Lung (tissue), 12 donors: Measurements from ENCODE around the gene UNC13A. TPM values are rescaled to one million over a fixed set of nuclear protein-coding genes. Genes with fewer than 3 reads are reported as not detected.

Source experiments
- ATAC-seq: fragments of 200-7000 bp; cut with Tn5 transposase; one replicate; pipeline ENCODE4 v1.9.1; 2020; ENCODE audit warnings: moderate number of reproducible peaks; ENCODE audit not compliant: insufficient read depth, low FRiP score
- DNase-seq, 3 donors: peaks; one replicate each; pipeline ENCODE4 v3.0.0-alpha.2; 2013 to 2017
- H3K27ac ChIP-seq, 2 donors: one replicate each; pipeline ENCODE4 v1.5.1; 2013; ENCODE audit warnings: mild to moderate bottlenecking in 2 of 2, moderate library complexity in 2 of 2, control low read depth in 1 of 2, inconsistent platforms in 1 of 2, low read depth in 1 of 2, low read length in 1 of 2
- H3K27me3 ChIP-seq, 3 donors: one replicate each; pipeline ENCODE4 v1.5.1; 2013; ENCODE audit warnings: low read length in 2 of 3; ENCODE audit not compliant: control insufficient read depth in 3 of 3, insufficient read depth in 3 of 3
- H3K36me3 ChIP-seq, 4 donors: one replicate each; pipeline ENCODE4 v1.5.1; 2013; ENCODE audit warnings: low read length in 4 of 4, mild to moderate bottlenecking in 1 of 4, moderate library complexity in 1 of 4; ENCODE audit not compliant: control insufficient read depth in 4 of 4, insufficient read depth in 4 of 4
- H3K4me1 ChIP-seq, 5 donors: one replicate each; pipeline ENCODE4 v1.5.1; 2013; ENCODE audit warnings: low read length in 5 of 5, mild to moderate bottlenecking in 2 of 5, moderate library complexity in 1 of 5; ENCODE audit not compliant: control insufficient read depth in 5 of 5, insufficient read depth in 5 of 5
- H3K4me3 ChIP-seq: one replicate; pipeline ENCODE4 v1.5.1; 2013; ENCODE audit warnings: mild to moderate bottlenecking, control low read depth, moderate library complexity
- H3K9ac ChIP-seq, 2 donors: one replicate each; pipeline ENCODE4 v1.5.1; 2013; ENCODE audit warnings: low read length in 2 of 2, control low read depth in 1 of 2; ENCODE audit not compliant: insufficient read depth in 1 of 2
- H3K9me3 ChIP-seq, 4 donors: one replicate each; pipeline ENCODE4 v1.5.1; 2013; ENCODE audit warnings: low read length in 3 of 4, mild to moderate bottlenecking in 1 of 4, moderate library complexity in 1 of 4; ENCODE audit not compliant: control insufficient read depth in 4 of 4, insufficient read depth in 3 of 4
- CTCF ChIP-seq: IDR thresholded peaks from 2 replicates; pipeline ENCODE4 v1.5.1; 2012; ENCODE audit warnings: mild to moderate bottlenecking; ENCODE audit errors: control extremely low read depth, extremely low read depth
- WGBS, 2 donors: extraction: QIAGEN DNeasy Blood & Tissue Kit; methylation state at CpG; one replicate each; pipeline ENCODE4 v1.1.7; 2013; 5-methylcytosine and 5-hydroxymethylcytosine counted together
- polyA plus RNA-seq, 2 donors: library from polyadenylated mRNA; stranded (reverse); fragments of 200-250 nt; gene quantifications; one replicate each; pipeline ENCODE4 v1.2.1, GENCODE V29; 2013
- total RNA-seq, 2 donors: library from RNA; depleted of rRNA in 1 of 2; stranded (reverse); fragments of >200 nt in 1 of 2; gene quantifications; one replicate each; pipeline ENCODE4 v1.2.1, GENCODE V29; 2014 to 2021
- donor health status: control.
- donor health status: control.
- donor health status: Bipolar disorder and iron deficiency.
- donor health status: healthy.
- donor health status: DM: yes; HTN: yes; CAD: no.

The UNC13A gene
- total and polyA plus RNA-seq, 4 donors, result 0.14 to 0.31 (median 0.27) TPM

GRCh38 chr19:17632577-17632976 is 55.6 kb downstream of the UNC13A start:
- DNase-seq, result no peak
- WGBS, 2 donors, result 86 to 94% methylated on average over 9 of the region's 9 CpGs

GRCh38 chr19:17629760-17630159 is 58.4 kb downstream of the UNC13A start:
- Histone ChIP-seq H3K9me3 (peaks cover 0 to 2% (median 0%) of the 10 kb centered on the region in 4 donors), H3K4me3 (no peak overlapping the region), H3K4me1 (no peaks in the 10 kb centered on the region), H3K27ac (no peak overlapping the region), H3K27me3 (no peaks in the 10 kb centered on the region), H3K36me3 (no peaks in the 10 kb centered on the region), H3K9ac (no peak overlapping the region)
- WGBS, 2 donors, result 90 to 97% methylated on average over 2 of the region's 2 CpGs
- DNase-seq (no peak), ATAC-seq (no peak)
- TF ChIP-seq CTCF, result no peak

More at GRCh38 chr19:17632577-17632976, 55.6 kb downstream of the UNC13A start:
- TF ChIP-seq CTCF, result no peak
- H3K27me3 ChIP-seq, result peaks cover 0 to 2% (median 0%) of the 10 kb centered on the region in 3 donors
- H3K4me1 ChIP-seq, result no peaks in the 10 kb centered on the region
- no peak overlapping the region for H3K27ac ChIP-seq
- no peak overlapping the region for H3K9ac ChIP-seq
- no peak for ATAC-seq
- peaks cover 0 to 2% (median 0%) of the 10 kb centered on the region in 4 donors for H3K9me3 ChIP-seq
- no peak overlapping the region for H3K4me3 ChIP-seq
- H3K36me3 ChIP-seq, result no peaks in the 10 kb centered on the region

GRCh38 chr19:17627921-17628320 is 60.2 kb downstream of the UNC13A start:
- Histone ChIP-seq H3K36me3 (no peaks in the 10 kb centered on the region), H3K9me3 (peaks cover 0 to 2% (median 0%) of the 10 kb centered on the region in 4 donors), H3K27ac (no peak overlapping the region), H3K4me3 (no peak overlapping the region), H3K4me1 (no peaks in the 10 kb centered on the region), H3K27me3 (no peaks in the 10 kb centered on the region), H3K9ac (no peak overlapping the region)
- no peak for TF ChIP-seq CTCF
- WGBS, 2 donors, result 77 to 78% methylated on average over 5 of the region's 5 CpGs
- ATAC-seq, result no peak
- no peak for DNase-seq

GRCh38 chr19:17627161-17627560 is 61.0 kb downstream of the UNC13A start:
- no peak overlapping the region for H3K27ac ChIP-seq
- WGBS, 2 donors, result 84 to 90% methylated on average over 3 of the region's 3 CpGs
- peaks cover 0 to 2% (median under 1%) of the 10 kb centered on the region in 4 donors for H3K9me3 ChIP-seq
- no peak for TF ChIP-seq CTCF
- H3K9ac ChIP-seq, result no peak overlapping the region
- ATAC-seq (no peak), DNase-seq (no peak)
- H3K4me1 ChIP-seq, result no peaks in the 10 kb centered on the region
- no peaks in the 10 kb centered on the region for H3K36me3 ChIP-seq
- no peak overlapping the region for H3K4me3 ChIP-seq
- H3K27me3 ChIP-seq, result no peaks in the 10 kb centered on the region
